ENCODE measurements around the gene SLC19A1. TPM values are rescaled to one million over a fixed set of nuclear protein-coding genes. Genes with fewer than 3 reads are reported as not detected.

SLC19A1 gene
- total RNA-seq, 2 donors from 2014 or later, result 12.2 to 15.5 TPM

DNA sequence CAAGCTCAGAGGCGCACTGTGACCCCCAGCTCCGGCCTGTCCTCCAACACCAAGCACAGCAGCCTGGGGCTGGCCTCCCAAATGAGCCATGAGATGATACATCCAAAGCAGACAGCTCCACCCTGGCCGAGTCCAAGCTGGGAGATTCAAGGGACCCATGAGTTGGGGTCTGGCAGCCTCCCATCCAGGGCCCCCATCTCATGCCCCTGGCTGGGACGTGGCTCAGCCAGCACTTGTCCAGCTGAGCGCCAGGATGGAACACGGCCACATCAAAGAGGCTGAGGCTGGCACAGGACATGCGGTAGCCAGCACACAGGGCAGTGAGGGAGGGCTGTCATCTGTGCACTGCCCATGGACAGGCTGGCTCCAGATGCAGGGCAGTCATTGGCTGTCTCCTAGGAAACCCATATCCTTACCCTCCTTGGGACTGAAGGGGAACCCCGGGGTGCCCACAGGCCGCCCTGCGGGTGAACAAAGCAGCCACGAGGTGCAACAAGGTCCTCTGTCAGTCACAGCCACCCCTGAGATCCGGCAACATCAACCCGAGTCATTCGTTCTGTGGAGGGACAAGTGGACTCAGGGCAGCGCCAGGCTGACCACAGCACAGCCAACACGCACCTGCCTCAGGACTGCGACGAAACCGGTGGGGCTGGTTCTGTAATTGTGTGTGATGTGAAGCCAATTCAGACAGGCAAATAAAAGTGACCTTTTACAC, 29.1 kb downstream of the SLC19A1 start:
- peak; percentile 85 for DNase-seq (ENCODE audit: low spot score)
- Histone ChIP-seq H3K4me1 (replicated peaks) (peaks cover 37% of the 10 kb centered on the region), H3K36me3 (no peaks in the 10 kb centered on the region), H3K27ac (peak overlapping the region; percentile 90 to 92), H3K9me3 (no peaks in the 10 kb centered on the region), H3K27me3 (replicated peaks; ENCODE audit: insufficient read depth) (no peaks in the 10 kb centered on the region), H3K4me3 (no peak overlapping the region)
- intact Hi-C loops (cut with DNase I), result no loop called here
- TF ChIP-seq POLR2AphosphoS5 (IDR thresholded peaks at IDR 0.05), result peak; percentile 86
- TF ChIP-seq, protein P1, sequence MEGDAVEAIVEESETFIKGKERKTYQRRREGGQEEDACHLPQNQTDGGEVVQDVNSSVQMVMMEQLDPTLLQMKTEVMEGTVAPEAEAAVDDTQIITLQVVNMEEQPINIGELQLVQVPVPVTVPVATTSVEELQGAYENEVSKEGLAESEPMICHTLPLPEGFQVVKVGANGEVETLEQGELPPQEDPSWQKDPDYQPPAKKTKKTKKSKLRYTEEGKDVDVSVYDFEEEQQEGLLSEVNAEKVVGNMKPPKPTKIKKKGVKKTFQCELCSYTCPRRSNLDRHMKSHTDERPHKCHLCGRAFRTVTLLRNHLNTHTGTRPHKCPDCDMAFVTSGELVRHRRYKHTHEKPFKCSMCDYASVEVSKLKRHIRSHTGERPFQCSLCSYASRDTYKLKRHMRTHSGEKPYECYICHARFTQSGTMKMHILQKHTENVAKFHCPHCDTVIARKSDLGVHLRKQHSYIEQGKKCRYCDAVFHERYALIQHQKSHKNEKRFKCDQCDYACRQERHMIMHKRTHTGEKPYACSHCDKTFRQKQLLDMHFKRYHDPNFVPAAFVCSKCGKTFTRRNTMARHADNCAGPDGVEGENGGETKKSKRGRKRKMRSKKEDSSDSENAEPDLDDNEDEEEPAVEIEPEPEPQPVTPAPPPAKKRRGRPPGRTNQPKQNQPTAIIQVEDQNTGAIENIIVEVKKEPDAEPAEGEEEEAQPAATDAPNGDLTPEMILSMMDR (IDR thresholded peaks at IDR 0.05), result no peak
- 44% methylated on average over 19 of the region's 19 CpGs for WGBS

DNA sequence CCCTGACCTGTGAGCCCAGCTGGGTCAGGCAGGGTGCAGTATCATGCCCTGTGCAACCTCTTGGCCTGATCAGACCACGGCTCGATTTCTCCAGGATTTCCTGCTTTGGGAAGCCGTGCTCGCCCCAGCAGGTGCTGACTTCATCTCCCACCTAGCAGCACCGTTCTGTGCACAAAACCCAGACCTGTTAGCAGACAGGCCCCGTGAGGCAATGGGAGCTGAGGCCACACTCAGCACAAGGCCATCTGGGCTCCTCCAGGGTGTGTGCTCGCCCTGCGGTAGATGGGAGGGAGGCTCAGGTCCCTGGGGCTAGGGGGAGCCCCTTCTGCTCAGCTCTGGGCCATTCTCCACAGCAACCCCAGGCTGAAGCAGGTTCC, 29.6 kb downstream of the SLC19A1 start:
- peak overlapping the region; percentile 90 to 92 for H3K27ac ChIP-seq
- no peaks in the 10 kb centered on the region for H3K36me3 ChIP-seq
- 87% methylated on average over 8 of the region's 8 CpGs for WGBS
- H3K4me3 ChIP-seq, result no peak overlapping the region
- no peak for DNase-seq (ENCODE audit: low spot score)
- H3K27me3 ChIP-seq (replicated peaks; ENCODE audit: insufficient read depth), result no peaks in the 10 kb centered on the region
- no peaks in the 10 kb centered on the region for H3K9me3 ChIP-seq
- peaks cover 37% of the 10 kb centered on the region for H3K4me1 ChIP-seq (replicated peaks)
- no peak for TF ChIP-seq POLR2A (IDR thresholded peaks at IDR 0.05)
- TF ChIP-seq, protein P1 (IDR thresholded peaks at IDR 0.05), result no peak
- TF ChIP-seq POLR2AphosphoS5 (IDR thresholded peaks at IDR 0.05), result no peak
- intact Hi-C loops (cut with DNase I), result no loop called here

DNA sequence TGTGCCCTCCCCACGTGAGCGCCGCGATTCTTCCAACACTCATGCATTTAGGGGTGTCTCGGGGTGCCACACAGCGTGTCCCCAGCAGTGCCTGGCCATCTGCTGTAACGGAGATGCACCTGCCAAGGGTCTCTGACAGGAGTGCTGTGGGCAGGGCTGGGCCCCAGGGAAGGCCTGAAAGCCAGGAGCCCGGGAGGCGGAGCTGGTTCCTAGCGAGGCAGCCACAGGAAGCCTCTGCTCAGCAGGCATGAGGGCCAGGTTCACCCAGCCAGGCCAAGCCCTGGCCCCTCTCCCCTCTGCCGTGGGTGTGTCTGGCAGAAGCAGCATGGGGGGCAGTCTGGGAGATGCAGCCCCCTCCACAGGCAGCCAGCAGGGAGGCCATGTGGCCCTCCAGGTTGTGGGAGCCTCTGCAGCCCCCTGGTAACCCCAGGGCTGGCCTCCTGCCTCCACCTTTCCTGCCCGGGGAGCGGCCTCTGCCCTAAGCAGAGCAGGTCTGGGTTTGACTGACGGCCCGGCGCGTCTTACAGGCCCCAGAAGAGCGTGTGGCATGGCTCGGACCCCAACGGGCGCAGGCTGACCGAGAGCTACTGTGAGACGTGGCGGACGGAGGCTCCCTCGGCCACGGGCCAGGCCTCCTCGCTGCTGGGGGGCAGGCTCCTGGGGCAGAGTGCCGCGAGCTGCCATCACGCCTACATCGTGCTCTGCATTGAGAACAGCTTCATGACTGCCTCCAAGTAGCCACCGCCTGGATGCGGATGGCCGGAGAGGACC, 30.4 kb downstream of the SLC19A1 start:
- 83% methylated on average over 20 of the region's 35 CpGs for WGBS
- no peaks in the 10 kb centered on the region for H3K27me3 ChIP-seq (replicated peaks; ENCODE audit: insufficient read depth)
- TF ChIP-seq, protein P1 (IDR thresholded peaks at IDR 0.05), result no peak
- TF ChIP-seq POLR2AphosphoS5 (IDR thresholded peaks at IDR 0.05), result no peak
- no peak for TF ChIP-seq POLR2A (IDR thresholded peaks at IDR 0.05)
- H3K36me3 ChIP-seq, result no peaks in the 10 kb centered on the region
- intact Hi-C loops (cut with DNase I), result no loop called here
- H3K4me3 ChIP-seq, result no peak overlapping the region
- peak overlapping the region; percentile 90 to 92 for H3K27ac ChIP-seq
- H3K4me1 ChIP-seq (replicated peaks), result peaks cover 37% of the 10 kb centered on the region
- H3K9me3 ChIP-seq, result no peaks in the 10 kb centered on the region
- no peak for DNase-seq (ENCODE audit: low spot score)

DNA sequence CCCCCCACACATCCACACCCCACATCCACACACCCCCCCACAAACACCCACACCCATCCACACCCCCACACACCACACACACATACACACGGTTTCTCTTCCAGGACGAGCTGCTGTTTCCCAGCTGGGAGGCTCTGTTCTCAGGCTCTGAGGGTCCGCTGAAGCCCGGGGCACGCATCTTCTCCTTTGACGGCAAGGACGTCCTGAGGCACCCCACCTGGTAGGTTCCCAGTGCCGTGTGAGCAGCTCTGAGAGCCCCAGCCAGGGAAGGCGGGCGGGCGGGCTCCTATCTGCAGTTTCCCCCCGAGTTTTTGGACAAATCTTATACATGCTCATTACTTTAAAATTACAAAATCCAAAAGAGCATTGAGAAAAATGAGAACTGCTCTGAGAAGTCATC, 31.2 kb downstream of the SLC19A1 start:
- Histone ChIP-seq H3K36me3 (no peaks in the 10 kb centered on the region), H3K4me3 (no peak overlapping the region), H3K9me3 (no peaks in the 10 kb centered on the region), H3K27me3 (replicated peaks; ENCODE audit: insufficient read depth) (no peaks in the 10 kb centered on the region), H3K4me1 (replicated peaks) (peaks cover 37% of the 10 kb centered on the region), H3K27ac (peak overlapping the region in 1 of 2 donors; percentile 92)
- TF ChIP-seq, protein P1 (IDR thresholded peaks at IDR 0.05), result no peak
- no peak for TF ChIP-seq POLR2A (IDR thresholded peaks at IDR 0.05)
- no peak for TF ChIP-seq POLR2AphosphoS5 (IDR thresholded peaks at IDR 0.05)
- DNase-seq (ENCODE audit: low spot score), result no peak
- intact Hi-C loops (cut with DNase I), result no loop called here
- 80% methylated on average over 11 of the region's 12 CpGs for WGBS

Data from prostate gland (tissue), 2 donors.